CD14-positive monocyte (primary cell): ENCODE results near the gene SLC34A3. TPM values are rescaled to one million over a fixed set of nuclear protein-coding genes. Genes with fewer than 3 reads are reported as not detected.

Source experiments
- DNase-seq, 3 donors: peaks; one replicate each; pipeline ENCODE4 v3.0.0-alpha.2; 2011 to 2022
- H2AFZ ChIP-seq: 2 replicates; pipeline ENCODE4 v1.6.0; 2012; ENCODE audit warnings: mild to moderate bottlenecking, low read depth, low read length, inconsistent platforms; ENCODE audit not compliant: insufficient read depth, poor library complexity, severe bottlenecking
- H3K27ac ChIP-seq, 2 donors: 1 replicate in 1 of 2; 2 replicates in 1 of 2; pipeline ENCODE4 v1.5.1; 2012 to 2013; ENCODE audit warnings: low read length in 2 of 2, control low read depth in 1 of 2, inconsistent platforms in 1 of 2, low read depth in 1 of 2, mild to moderate bottlenecking in 1 of 2
- H3K27me3 ChIP-seq, 2 donors: one replicate each; pipeline versions ENCODE4 v1.6.0 to v1.6.1; 2011 to 2013; ENCODE audit warnings: low read length in 2 of 2; ENCODE audit not compliant: control insufficient read depth in 2 of 2, insufficient read depth in 2 of 2
- H3K36me3 ChIP-seq, 2 donors: replicated peaks in 1 of 2; 1 replicate in 1 of 2; 2 replicates in 1 of 2; pipeline versions ENCODE4 v1.5.1 to v1.6.1; 2012 to 2013; ENCODE audit warnings: low read length in 2 of 2, control low read depth in 1 of 2, inconsistent platforms in 1 of 2, mild to moderate bottlenecking in 1 of 2; ENCODE audit not compliant: insufficient read depth in 2 of 2, control insufficient read depth in 1 of 2
- H3K4me1 ChIP-seq, 2 donors: 1 replicate in 1 of 2; 2 replicates in 1 of 2; pipeline versions ENCODE4 v1.5.1 to v1.6.1; 2012 to 2013; ENCODE audit warnings: low read length in 2 of 2, control low read depth in 1 of 2, inconsistent platforms in 1 of 2, mild to moderate bottlenecking in 1 of 2, moderate library complexity in 1 of 2; ENCODE audit not compliant: insufficient read depth in 2 of 2, control insufficient read depth in 1 of 2
- H3K4me2 ChIP-seq: replicated peaks from 2 replicates; pipeline ENCODE3; 2012; ENCODE audit warnings: low read length, moderate library complexity, mild to moderate bottlenecking; ENCODE audit not compliant: poor library complexity, severe bottlenecking; ENCODE audit errors: extremely low read depth
- H3K4me3 ChIP-seq, 3 experiments: fragments of 200-600 bp in 1 of 3; sonication (generic) in 1 of 3; replicated peaks in 1 of 3; 1 replicate in 2 of 3; 2 replicates in 1 of 3; pipeline ENCODE4 v1.5.1; 2011 to 2013; ENCODE audit warnings: low read length in 3 of 3, mild to moderate bottlenecking in 3 of 3, control low read depth in 2 of 3, low read depth in 2 of 3, inconsistent platforms in 1 of 3, moderate library complexity in 1 of 3
- H3K79me2 ChIP-seq: 2 replicates; pipeline ENCODE4 v1.6.0; 2012; ENCODE audit warnings: mild to moderate bottlenecking, control low read depth, inconsistent platforms, low read length, moderate library complexity; ENCODE audit not compliant: insufficient read depth
- H3K9ac ChIP-seq: 2 replicates; pipeline ENCODE4 v1.6.0; 2017; ENCODE audit warnings: low read length, mild to moderate bottlenecking; ENCODE audit not compliant: insufficient read depth, poor library complexity, severe bottlenecking
- H3K9me3 ChIP-seq, 2 donors: replicated peaks in 1 of 2; 1 replicate in 1 of 2; 2 replicates in 1 of 2; pipeline versions ENCODE4 v1.5.1 to v1.6.1; 2012 to 2013; ENCODE audit warnings: low read length in 2 of 2, control low read depth in 1 of 2; ENCODE audit not compliant: control insufficient read depth in 1 of 2, insufficient read depth in 1 of 2
- H4K20me1 ChIP-seq: 2 replicates; pipeline ENCODE4 v1.6.0; 2012; ENCODE audit warnings: mild to moderate bottlenecking, low read length, control low read depth, moderate library complexity; ENCODE audit not compliant: insufficient read depth
- H3K27ac Mint-ChIP-seq, 7 donors: one replicate each; pipeline ENCODE4 v1.8.0; 2020; ENCODE audit warnings: mild to moderate bottlenecking in 7 of 7, mixed read lengths in 7 of 7, moderate library complexity in 6 of 7, inconsistent platforms in 2 of 7
- H3K27me3 Mint-ChIP-seq, 3 donors: one replicate each; pipeline ENCODE4 v1.8.0; 2021 to 2022; ENCODE audit warnings: low read depth in 3 of 3, mild to moderate bottlenecking in 3 of 3, mixed read lengths in 3 of 3, moderate library complexity in 3 of 3, inconsistent platforms in 1 of 3
- H3K36me3 Mint-ChIP-seq, 2 donors: one replicate each; pipeline ENCODE4 v1.8.0; 2020; ENCODE audit warnings: mixed read lengths in 2 of 2, inconsistent platforms in 1 of 2, mild to moderate bottlenecking in 1 of 2
- H3K4me1 Mint-ChIP-seq: one replicate; pipeline ENCODE4 v1.8.0; 2020; ENCODE audit warnings: mild to moderate bottlenecking, mixed read lengths
- H3K4me3 Mint-ChIP-seq, 2 donors: one replicate each; pipeline ENCODE4 v1.8.0; 2020; ENCODE audit warnings: mild to moderate bottlenecking in 2 of 2, mixed read lengths in 2 of 2, moderate library complexity in 1 of 2
- H3K9me3 Mint-ChIP-seq, 7 donors: one replicate each; pipeline ENCODE4 v1.8.0; 2020 to 2022; ENCODE audit warnings: mixed read lengths in 7 of 7, mild to moderate bottlenecking in 6 of 7, moderate library complexity in 6 of 7, inconsistent platforms in 2 of 7
- WGBS: methylation state at CpG from one replicate; pipeline ENCODE4 v1.1.5; 2013; ENCODE audit warnings: missing lambda C conversion rate; ENCODE audit not compliant: insufficient coverage; 5-methylcytosine and 5-hydroxymethylcytosine counted together
- intact Hi-C, 2 donors: fragments of 100-400 bp; cut with micrococcal nuclease; formaldehyde crosslinking; loops; one replicate each; pipeline versions ENCODE4 v1.15.0 to v1.15.1; 2023
- polyA plus RNA-seq, 3 donors: library from polyadenylated mRNA; depleted of rRNA in 1 of 3; unstranded in 2 of 3; stranded (reverse) in 1 of 3; fragments of 300-500 nt in 2 of 3; fragments of >200 nt in 1 of 3; fragmentation: Illumina TruSeq in 2 of 3; gene quantifications; 1 replicate in 2 of 3; 2 replicates in 1 of 3; pipeline ENCODE4 v1.2.3, GENCODE V29; 2012 to 2021
- TF ChIP-seq, protein P1 (sequence below): fragments of 200-600 bp; IDR thresholded peaks from one replicate; pipeline ENCODE4 v1.8.0; 2022; ENCODE audit warnings: antibody characterized with exemption, mild to moderate bottlenecking

Gene SLC34A3
- polyA plus RNA-seq, 3 donors, result not detected

DNA sequence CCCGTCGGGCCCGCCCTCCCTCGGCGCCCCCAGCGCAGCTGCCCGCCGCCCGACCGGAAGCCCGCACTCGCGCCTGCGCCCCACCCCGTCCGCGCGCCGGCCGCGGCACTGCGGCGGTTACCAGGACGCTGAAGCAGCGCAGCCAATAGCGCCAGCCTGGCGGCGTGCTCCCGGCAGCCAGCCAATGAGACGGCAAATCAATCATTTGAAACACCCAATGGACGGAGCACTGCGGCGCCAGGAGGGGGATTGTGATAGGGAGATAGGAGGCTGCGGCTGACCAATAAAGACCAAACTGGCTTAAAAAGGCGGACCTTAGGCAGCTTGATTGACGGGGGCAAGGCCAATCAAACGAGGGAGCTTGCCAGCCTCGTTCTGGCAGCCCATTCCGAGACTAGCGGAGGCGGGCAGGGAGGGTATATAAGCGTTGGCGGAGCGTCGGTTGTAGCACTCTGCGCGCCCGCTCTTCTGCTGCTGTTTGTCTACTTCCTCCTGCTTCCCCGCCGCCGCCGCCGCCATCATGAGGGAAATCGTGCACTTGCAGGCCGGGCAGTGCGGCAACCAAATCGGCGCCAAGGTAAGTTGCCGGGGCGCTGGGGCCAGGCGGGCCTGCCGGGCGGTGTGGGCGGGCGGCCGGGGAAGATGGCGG lies 10.3 kb downstream of the SLC34A3 start, which contains the start of gene TUBB4B:
Gene TUBB4B, plus strand, starts transcription at position 447 of the 649 bp plus-strand sequence. Its CDS starts 74 bp downstream, at position 521.
- Histone ChIP-seq H3K4me2 (peak within 1 kb of the TSS; percentile 97), H3K9ac (peak within 1 kb of the TSS; percentile 91), H3K79me2 (peaks cover 34% of the 10 kb centered on the region), H3K27me3 (no peaks in the 10 kb centered on the region), H3K27ac (peak within 1 kb of the TSS; percentile 68 to 94), H4K20me1 (peaks cover 33% of the 10 kb centered on the region), H3K36me3 (peaks cover 18 to 19% of the 10 kb centered on the region in 2 donors), H3K9me3 (no peaks in the 10 kb centered on the region), H3K4me3 (peak within 1 kb of the TSS; percentile 82 to 94 (median 90)), H3K4me1 (peaks cover 49 to 63% of the 10 kb centered on the region in 2 donors), H2AFZ (peak within 1 kb of the TSS; percentile 88)
- peak; percentile 100 for DNase-seq
- under 1% methylated on average over 67 of the region's 67 CpGs for WGBS
- peaks cover 47% of the 10 kb centered on the region for H3K4me1 Mint-ChIP-seq
- H3K4me3 Mint-ChIP-seq, result peak within 1 kb of the TSS; percentile 84 to 85
- peak within 1 kb of the TSS; percentile 77 to 93 (median 90) for H3K27ac Mint-ChIP-seq
- TF ChIP-seq, protein P1, sequence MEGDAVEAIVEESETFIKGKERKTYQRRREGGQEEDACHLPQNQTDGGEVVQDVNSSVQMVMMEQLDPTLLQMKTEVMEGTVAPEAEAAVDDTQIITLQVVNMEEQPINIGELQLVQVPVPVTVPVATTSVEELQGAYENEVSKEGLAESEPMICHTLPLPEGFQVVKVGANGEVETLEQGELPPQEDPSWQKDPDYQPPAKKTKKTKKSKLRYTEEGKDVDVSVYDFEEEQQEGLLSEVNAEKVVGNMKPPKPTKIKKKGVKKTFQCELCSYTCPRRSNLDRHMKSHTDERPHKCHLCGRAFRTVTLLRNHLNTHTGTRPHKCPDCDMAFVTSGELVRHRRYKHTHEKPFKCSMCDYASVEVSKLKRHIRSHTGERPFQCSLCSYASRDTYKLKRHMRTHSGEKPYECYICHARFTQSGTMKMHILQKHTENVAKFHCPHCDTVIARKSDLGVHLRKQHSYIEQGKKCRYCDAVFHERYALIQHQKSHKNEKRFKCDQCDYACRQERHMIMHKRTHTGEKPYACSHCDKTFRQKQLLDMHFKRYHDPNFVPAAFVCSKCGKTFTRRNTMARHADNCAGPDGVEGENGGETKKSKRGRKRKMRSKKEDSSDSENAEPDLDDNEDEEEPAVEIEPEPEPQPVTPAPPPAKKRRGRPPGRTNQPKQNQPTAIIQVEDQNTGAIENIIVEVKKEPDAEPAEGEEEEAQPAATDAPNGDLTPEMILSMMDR, result no peak
- peaks cover 15 to 18% of the 10 kb centered on the region in 2 donors for H3K36me3 Mint-ChIP-seq
- H3K27me3 Mint-ChIP-seq, result peaks cover 1 to 3% (median 2%) of the 10 kb centered on the region in 3 donors
- intact Hi-C loops, result loop anchor here (1.0 to 5.0 kb wide), 4 partner anchors 14 to 39 kb away; partner anchors contain the start of genes NELFB (in 2 of the 2) and TPRN (in 1 of the 2)
- peaks cover 0 to 3% (median 0%) of the 10 kb centered on the region in 7 donors for H3K9me3 Mint-ChIP-seq

DNA sequence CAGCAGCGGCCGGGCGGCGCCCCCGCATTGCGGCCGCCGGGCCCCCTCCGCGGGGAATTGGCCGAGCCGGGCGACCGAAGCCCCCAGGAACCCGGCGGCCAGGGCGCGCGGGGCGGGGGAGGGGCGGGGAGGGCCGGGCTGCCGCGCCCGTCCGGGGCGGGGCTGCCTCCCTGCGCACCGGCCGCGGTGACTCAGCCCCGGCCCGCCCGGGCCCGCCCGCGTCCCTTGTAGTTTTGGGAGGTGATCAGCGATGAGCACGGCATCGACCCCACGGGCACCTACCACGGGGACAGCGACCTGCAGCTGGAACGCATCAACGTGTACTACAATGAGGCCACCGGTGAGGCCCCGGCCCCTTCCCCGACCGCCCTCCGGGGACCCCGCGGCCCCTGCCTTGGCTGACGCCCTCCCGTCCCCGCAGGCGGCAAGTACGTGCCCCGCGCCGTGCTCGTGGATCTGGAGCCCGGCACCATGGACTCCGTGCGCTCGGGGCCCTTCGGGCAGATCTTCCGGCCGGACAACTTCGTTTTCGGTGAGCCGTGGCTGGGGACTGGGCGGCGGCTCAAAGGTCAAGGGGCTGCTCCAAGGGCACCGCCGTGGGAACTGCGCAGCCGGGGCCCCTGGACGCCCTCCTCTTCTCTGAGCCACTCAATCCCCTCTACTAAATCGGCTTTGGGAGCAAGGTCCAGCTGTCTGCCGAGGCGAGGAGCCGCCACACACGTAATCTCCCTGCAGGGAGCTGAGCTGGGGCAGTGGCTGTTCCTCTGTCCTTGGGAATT lies 11.0 kb downstream of the SLC34A3 start:
- H3K9me3 ChIP-seq, result no peaks in the 10 kb centered on the region
- Mint-ChIP-seq H3K27me3 (peaks cover 2 to 3% (median 2%) of the 10 kb centered on the region in 3 donors), H3K36me3 (peaks cover 15 to 18% of the 10 kb centered on the region in 2 donors), H3K4me3 (peak overlapping the region; percentile 80 to 84), H3K27ac (peak overlapping the region; percentile 70 to 93 (median 80)), H3K9me3 (peaks cover 0 to 3% (median 0%) of the 10 kb centered on the region in 7 donors), H3K4me1 (peaks cover 44% of the 10 kb centered on the region)
- peaks cover 34% of the 10 kb centered on the region for H3K79me2 ChIP-seq
- H3K9ac ChIP-seq, result peak overlapping the region; percentile 91
- H4K20me1 ChIP-seq, result peaks cover 33% of the 10 kb centered on the region
- DNase-seq, result peak; percentile 60 to 74 (median 63)
- no peak overlapping the region for H2AFZ ChIP-seq
- peaks cover 18 to 19% of the 10 kb centered on the region in 2 donors for H3K36me3 ChIP-seq
- TF ChIP-seq, protein P1, result no peak
- peak overlapping the region; percentile 97 for H3K4me2 ChIP-seq
- 2% methylated on average over 74 of the region's 83 CpGs for WGBS
- H3K4me3 ChIP-seq, result peak overlapping the region; percentile 82 to 94 (median 90)
- peaks cover 42 to 56% of the 10 kb centered on the region in 2 donors for H3K4me1 ChIP-seq
- H3K27ac ChIP-seq, result peak overlapping the region; percentile 66 to 94
- no peaks in the 10 kb centered on the region for H3K27me3 ChIP-seq
- intact Hi-C loops, result loop anchor here (1.0 to 5.0 kb wide), 4 partner anchors 13 to 39 kb away; partner anchors contain the start of genes NELFB (in 2 of the 2) and TPRN (in 1 of the 2)
